ENCODE data around the gene ATP4B.
"Not testable (repeated sequence)": the region's sequence is repeated elsewhere in the genome, so short reads cannot be mapped to it uniquely, and the experiment has no call there.

Gene ATP4B

DNA sequence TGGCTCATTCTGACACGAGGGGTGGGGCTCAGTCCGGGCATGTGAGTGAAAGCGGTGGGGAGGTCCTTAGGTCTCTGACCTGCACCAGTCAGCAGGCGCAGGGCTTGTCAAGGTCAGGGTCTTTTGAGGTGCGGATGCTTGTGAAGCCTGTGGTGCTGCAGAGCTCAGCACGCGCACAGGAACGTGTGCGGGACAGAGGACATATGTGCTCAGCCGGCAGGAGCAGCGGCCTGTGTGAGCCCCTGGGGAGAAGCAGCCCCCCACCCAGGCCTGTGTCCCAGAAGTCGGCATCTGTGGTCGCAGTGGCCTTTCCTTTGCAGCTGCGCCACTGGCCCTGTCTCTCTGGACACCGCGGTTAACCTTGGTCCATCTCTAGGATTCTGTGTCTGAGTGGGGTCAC, 30.9 kb downstream of the ATP4B start:
- H3K27me3 ChIP-seq (ENCODE audit: control insufficient read depth, insufficient read depth, low read length) = no peaks in the 10 kb centered on the region
- no peak overlapping the region for H2AFZ ChIP-seq
- peaks cover 7% of the 10 kb centered on the region for H3K79me2 ChIP-seq
- H3K36me3 ChIP-seq (ENCODE audit: control insufficient read depth, insufficient read depth, low read length) = no peaks in the 10 kb centered on the region
- H3K9me3 ChIP-seq (ENCODE audit: control insufficient read depth, low read length) = no peaks in the 10 kb centered on the region
- H3K9ac ChIP-seq = no peak overlapping the region
- no peaks in the 10 kb centered on the region for H3K4me1 ChIP-seq
- H3K4me3 ChIP-seq (ENCODE audit: low read depth, low read length) = no peak overlapping the region
- no peak overlapping the region for H3K27ac ChIP-seq
- no peak overlapping the region for H3K4me2 ChIP-seq (ENCODE audit: low read length)
- TF ChIP-seq, protein P1, sequence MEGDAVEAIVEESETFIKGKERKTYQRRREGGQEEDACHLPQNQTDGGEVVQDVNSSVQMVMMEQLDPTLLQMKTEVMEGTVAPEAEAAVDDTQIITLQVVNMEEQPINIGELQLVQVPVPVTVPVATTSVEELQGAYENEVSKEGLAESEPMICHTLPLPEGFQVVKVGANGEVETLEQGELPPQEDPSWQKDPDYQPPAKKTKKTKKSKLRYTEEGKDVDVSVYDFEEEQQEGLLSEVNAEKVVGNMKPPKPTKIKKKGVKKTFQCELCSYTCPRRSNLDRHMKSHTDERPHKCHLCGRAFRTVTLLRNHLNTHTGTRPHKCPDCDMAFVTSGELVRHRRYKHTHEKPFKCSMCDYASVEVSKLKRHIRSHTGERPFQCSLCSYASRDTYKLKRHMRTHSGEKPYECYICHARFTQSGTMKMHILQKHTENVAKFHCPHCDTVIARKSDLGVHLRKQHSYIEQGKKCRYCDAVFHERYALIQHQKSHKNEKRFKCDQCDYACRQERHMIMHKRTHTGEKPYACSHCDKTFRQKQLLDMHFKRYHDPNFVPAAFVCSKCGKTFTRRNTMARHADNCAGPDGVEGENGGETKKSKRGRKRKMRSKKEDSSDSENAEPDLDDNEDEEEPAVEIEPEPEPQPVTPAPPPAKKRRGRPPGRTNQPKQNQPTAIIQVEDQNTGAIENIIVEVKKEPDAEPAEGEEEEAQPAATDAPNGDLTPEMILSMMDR (IDR thresholded peaks at IDR 0.05) = no peak

DNA sequence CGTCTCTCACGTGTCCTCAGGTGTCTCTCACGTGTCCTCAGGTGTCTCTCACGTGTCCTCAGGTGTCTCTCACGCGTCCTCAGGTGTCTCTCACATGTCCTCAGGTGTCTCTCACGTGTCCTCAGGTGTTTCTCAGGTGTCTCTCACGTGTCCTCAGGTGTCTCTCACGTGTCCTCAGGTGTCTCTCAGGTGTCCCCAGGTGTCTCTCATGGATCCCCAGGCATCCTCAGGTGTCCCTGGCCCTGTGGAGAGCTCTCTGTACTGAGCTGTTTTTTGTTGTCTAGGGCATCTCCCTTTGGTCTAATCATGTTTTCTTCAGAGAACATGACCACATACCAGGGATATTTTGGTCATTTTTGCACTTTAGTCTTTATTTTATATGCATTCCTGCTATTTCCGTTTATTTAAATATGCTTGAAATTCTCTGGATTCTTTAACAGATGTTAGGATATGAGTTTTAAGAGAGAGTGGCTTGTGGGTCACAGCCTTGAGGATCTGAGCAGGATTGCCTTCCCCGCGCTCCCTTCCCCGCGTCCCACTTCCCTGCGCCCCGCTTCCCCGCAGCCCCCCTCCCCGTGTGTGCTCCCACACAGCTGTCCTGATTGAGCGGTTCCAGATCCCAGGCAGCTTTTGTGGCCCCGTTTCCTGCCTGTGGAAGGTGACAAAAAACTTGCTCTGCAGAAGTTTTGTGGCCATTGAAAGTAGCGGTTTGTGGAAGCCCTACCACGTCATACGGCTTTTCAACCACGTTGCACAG, 31.9 kb downstream of the ATP4B start:
- no peaks in the 10 kb centered on the region for H3K36me3 ChIP-seq (ENCODE audit: control insufficient read depth, insufficient read depth, low read length)
- no peak overlapping the region for H3K4me2 ChIP-seq (ENCODE audit: low read length)
- no peak overlapping the region for H3K27ac ChIP-seq
- TF ChIP-seq, protein P1 (IDR thresholded peaks at IDR 0.05) = no peak
- no peaks in the 10 kb centered on the region for H3K4me1 ChIP-seq
- H3K9ac ChIP-seq = no peak overlapping the region
- H3K9me3 ChIP-seq (ENCODE audit: control insufficient read depth, low read length) = no peaks in the 10 kb centered on the region
- H3K27me3 ChIP-seq (ENCODE audit: control insufficient read depth, insufficient read depth, low read length) = no peaks in the 10 kb centered on the region
- H2AFZ ChIP-seq = no peak overlapping the region
- H3K79me2 ChIP-seq = peaks cover 7% of the 10 kb centered on the region
- H3K4me3 ChIP-seq (ENCODE audit: low read depth, low read length) = no peak overlapping the region

DNA sequence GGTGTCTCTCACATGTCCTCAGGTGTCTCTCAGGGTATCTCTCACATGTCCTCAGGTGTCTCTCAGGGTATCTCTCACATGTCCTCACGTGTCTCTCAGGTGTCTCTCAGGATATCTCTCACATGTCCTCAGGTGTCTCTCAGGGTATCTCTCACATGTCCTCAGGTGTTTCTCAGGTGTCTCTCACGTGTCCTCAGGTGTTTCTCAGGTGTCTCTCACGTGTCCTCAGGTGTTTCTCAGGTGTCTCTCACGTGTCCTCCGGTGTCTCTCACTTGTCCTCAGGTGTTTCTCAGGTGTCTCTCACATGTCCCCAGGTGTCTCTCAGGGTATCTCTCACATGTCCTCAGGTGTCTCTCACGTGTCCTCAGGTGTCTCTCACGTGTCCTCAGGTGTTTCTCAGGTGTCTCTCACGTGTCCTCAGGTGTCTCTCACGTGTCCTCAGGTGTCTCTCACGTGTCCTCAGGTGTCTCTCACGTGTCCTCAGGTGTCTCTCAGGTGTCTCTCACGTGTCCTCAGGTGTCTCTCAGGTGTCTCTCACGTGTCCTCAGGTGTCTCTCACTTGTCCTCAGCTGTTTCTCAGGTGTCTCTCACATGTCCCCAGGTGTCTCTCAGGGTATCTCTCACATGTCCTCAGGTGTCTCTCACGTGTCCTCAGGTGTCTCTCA, 33.2 kb downstream of the ATP4B start:
- H3K4me3 ChIP-seq (ENCODE audit: low read depth, low read length); H3K36me3 ChIP-seq (ENCODE audit: control insufficient read depth, insufficient read depth, low read length); H3K27me3 ChIP-seq (ENCODE audit: control insufficient read depth, insufficient read depth, low read length); H2AFZ ChIP-seq; H3K79me2 ChIP-seq; H3K27ac ChIP-seq; H3K9ac ChIP-seq; H3K4me1 ChIP-seq; H3K4me2 ChIP-seq (ENCODE audit: low read length); H3K9me3 ChIP-seq (ENCODE audit: control insufficient read depth, low read length): not testable (repeated sequence)

DNA sequence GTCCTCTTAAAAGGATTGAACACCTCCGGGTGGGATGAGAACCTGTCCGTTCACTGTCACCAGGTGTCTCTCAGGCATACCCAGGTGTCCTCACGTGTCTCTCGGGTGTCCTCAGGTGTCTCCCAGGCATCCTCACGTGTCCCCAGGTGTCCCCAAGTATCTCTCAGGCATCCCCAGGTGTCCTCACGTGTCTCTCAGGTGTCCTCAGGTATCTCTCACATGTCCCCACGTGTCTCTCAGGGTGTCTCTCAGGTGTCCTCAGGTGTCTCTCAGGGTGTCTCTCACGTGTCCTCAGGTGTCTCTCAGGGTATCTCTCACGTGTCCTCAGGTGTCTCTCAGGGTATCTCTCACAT, 33.8 kb downstream of the ATP4B start:
- no peak overlapping the region for H2AFZ ChIP-seq
- H3K27ac ChIP-seq = no peak overlapping the region
- no peaks in the 10 kb centered on the region for H3K27me3 ChIP-seq (ENCODE audit: control insufficient read depth, insufficient read depth, low read length)
- peaks cover 9% of the 10 kb centered on the region for H3K79me2 ChIP-seq
- H3K4me1 ChIP-seq = no peaks in the 10 kb centered on the region
- H3K9me3 ChIP-seq (ENCODE audit: control insufficient read depth, low read length) = no peaks in the 10 kb centered on the region
- H3K9ac ChIP-seq = no peak overlapping the region
- H3K4me3 ChIP-seq (ENCODE audit: low read depth, low read length) = no peak overlapping the region
- H3K36me3 ChIP-seq (ENCODE audit: control insufficient read depth, insufficient read depth, low read length) = no peaks in the 10 kb centered on the region
- TF ChIP-seq, protein P1 (IDR thresholded peaks at IDR 0.05) = no peak
- H3K4me2 ChIP-seq (ENCODE audit: low read length) = no peak overlapping the region

DNA sequence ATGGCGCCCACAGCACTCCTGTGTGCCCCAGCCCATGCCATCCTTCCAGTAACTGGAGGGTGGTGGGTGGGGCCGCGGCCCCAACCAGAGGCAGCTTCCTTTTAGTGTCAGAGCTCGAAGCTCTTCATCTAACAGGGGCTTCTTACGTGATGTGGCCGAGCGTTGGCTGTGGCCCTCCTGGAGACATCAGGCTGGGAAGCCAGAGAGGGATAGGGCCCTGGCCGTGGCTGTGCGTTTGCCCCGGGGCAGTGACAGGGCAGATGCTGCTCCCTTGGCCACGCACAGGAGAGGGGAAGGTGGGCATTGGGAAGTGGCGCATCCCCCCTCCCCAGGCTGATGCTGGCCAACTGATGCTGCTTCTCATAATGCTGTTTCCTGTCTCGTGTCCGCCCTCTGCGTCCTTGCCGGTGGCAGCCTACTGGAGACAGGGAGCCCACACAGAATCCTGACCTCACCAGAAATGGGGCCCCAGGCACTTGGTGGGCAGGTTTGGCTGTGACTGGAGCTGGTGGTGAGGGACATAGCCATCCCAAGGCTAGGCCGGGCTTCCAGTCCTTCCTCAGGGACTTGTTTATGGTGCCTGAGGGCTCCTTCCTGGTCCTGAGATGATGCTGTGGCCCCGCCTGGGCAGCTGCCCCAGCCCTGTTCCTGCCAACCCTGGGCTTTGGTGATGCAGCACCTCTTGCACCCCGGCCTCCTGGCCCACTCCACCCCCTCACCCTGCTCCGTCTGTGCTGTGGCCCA, 34.3 kb downstream of the ATP4B start:
- no peak overlapping the region for H3K4me3 ChIP-seq (ENCODE audit: low read depth, low read length)
- TF ChIP-seq, protein P1 (IDR thresholded peaks at IDR 0.05) = no peak
- no peaks in the 10 kb centered on the region for H3K36me3 ChIP-seq (ENCODE audit: control insufficient read depth, insufficient read depth, low read length)
- no peak overlapping the region for H3K9ac ChIP-seq
- peaks cover 9% of the 10 kb centered on the region for H3K79me2 ChIP-seq
- H2AFZ ChIP-seq = no peak overlapping the region
- H3K27ac ChIP-seq = no peak overlapping the region
- no peak overlapping the region for H3K4me2 ChIP-seq (ENCODE audit: low read length)
- no peaks in the 10 kb centered on the region for H3K9me3 ChIP-seq (ENCODE audit: control insufficient read depth, low read length)
- H3K4me1 ChIP-seq = no peaks in the 10 kb centered on the region
- H3K27me3 ChIP-seq (ENCODE audit: control insufficient read depth, insufficient read depth, low read length) = no peaks in the 10 kb centered on the region

Data from parathyroid adenoma (tissue), 2 donors.